Left lobe of liver (tissue), 2 donors: ENCODE measurements around the gene ASRGL1. TPM values are rescaled to one million over a fixed set of nuclear protein-coding genes. Genes with fewer than 3 reads are reported as not detected.
"Not testable (repeated sequence)": the region's sequence is repeated elsewhere in the genome, so short reads cannot be mapped to it uniquely, and the experiment has no call there.

Experiments used
- ATAC-seq: fragments of 200-7000 bp; cut with Tn5 transposase; one replicate; pipeline ENCODE4 v1.9.1; 2020; ENCODE audit warnings: mild to moderate bottlenecking, moderate library complexity
- DNase-seq: peaks from one replicate; pipeline ENCODE4 v3.0.0-alpha.2; 2020; ENCODE audit warnings: low spot score
- total RNA-seq: library from RNA; stranded (reverse); gene quantifications from one replicate; pipeline ENCODE4 v1.2.1, GENCODE V29; 2021
- donor health status: DM: no; HTN: no; CAD: no; lungs with moderate emphysema.
- donor health status: DM: no; HTN: yes; CAD: no.

Gene ASRGL1
- total RNA-seq, 1 donor from 2014 or later, result 5.6 TPM

- no peak for DNase-seq
- ATAC-seq, result no peak
These were observed 15.4 kb downstream of the ASRGL1 start for GRCh38 chr11:62352355-62353336.

- ATAC-seq (no peak), DNase-seq (no peak)
These were observed 16.6 kb downstream of the ASRGL1 start for GRCh38 chr11:62353841-62354240.

- ATAC-seq, result no peak
- no peak for DNase-seq
These were observed 21.0 kb downstream of the ASRGL1 start for GRCh38 chr11:62358273-62358672.

GRCh38 chr11:62359475-62359874 is 22.2 kb downstream of the ASRGL1 start:
- ATAC-seq, result no peak
- DNase-seq, result no peak

DNA sequence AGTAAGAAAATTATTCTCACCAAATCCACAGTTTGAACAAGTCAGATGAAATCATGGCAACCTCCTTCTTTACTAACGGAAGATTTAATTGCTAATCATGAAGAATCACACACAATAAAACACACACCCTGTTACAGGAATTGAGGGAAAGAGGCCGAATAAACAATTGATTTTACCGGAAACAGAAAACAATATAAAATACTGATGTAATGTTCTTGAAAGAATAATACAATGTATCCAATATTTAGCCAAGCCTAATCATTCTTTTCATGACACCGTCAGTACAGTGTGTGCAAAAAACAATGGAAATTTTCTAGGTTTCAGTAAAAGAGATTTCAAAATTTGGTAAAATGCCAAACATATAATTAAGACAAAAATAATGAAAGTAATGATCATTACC is 23.4 kb downstream of the ASRGL1 start:
- ATAC-seq (no peak), DNase-seq (no peak)

GRCh38 chr11:62368861-62369477 is 31.7 kb downstream of the ASRGL1 start:
- not testable (repeated sequence) for DNase-seq, ATAC-seq

- DNase-seq, result no peak
These were observed 33.6 kb downstream of the ASRGL1 start for GRCh38 chr11:62370743-62371440.

GRCh38 chr11:62372871-62373270 is 35.6 kb downstream of the ASRGL1 start:
- ATAC-seq (no peak), DNase-seq (no peak)

More at GRCh38 chr11:62370743-62371440, 33.6 kb downstream of the ASRGL1 start:
- peak; percentile 66 for ATAC-seq

GRCh38 chr11:62373464-62374119 is 36.3 kb downstream of the ASRGL1 start:
- ATAC-seq (no peak), DNase-seq (no peak)

- ATAC-seq (no peak), DNase-seq (no peak)
These were observed 37.6 kb downstream of the ASRGL1 start for GRCh38 chr11:62374801-62375200.

DNA sequence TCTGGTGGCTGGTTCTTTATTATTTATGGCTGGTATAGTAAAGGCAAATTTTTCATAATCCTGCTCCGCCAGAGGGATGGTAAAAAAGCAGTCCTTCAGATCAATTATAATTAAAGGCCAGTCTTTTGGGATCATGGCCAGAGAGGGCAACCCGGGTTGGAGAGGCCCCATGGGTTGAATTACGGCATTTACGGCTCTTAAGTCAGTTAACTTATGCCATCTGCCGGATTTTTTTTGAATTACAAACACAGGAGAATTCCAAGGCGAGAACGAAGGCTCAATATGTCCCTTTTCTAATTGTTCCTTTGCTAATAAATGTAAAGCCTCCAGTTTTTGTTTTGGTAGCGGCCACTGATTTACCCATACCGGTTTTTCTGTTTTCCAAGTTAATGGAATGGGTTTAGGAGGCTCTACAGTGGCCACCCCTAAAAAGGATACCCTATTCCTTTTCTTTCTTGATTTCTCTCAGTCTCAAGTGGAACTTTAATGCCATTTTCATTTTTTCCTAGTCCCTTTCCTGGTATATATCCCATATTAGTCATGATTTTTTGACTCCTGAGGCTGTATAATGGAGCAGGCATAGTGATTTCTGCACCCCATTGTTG is 41.3 kb downstream of the ASRGL1 start:
- not testable (repeated sequence) for DNase-seq, ATAC-seq

- not testable (repeated sequence) for DNase-seq, ATAC-seq
These were observed 42.3 kb downstream of the ASRGL1 start for GRCh38 chr11:62379586-62379985.

- DNase-seq, result not testable (repeated sequence)
- peak; percentile 100 for ATAC-seq
These were observed 43.6 kb downstream of the ASRGL1 start for GRCh38 chr11:62380821-62381245.

DNA sequence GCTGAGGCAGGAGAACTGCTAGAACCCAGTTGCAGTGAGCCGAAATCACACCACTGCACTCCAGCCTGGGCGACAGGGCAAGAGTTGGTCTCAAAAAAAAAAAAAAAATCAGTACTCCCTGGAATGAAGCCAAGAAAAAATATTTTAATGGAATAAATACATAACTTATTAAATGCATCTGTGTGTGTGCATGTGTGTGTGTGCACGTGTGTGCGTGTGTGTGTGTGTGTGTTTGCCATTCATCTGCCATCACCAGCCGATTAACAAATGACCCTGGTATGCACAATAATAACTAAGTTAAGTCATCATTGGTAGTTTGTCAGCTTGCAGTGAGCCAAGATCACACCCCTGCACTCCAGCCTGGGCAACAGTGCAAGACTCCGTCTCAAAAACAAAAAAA is 46.6 kb downstream of the ASRGL1 start:
- DNase-seq (peak; percentile 10), ATAC-seq (no peak)

DNA sequence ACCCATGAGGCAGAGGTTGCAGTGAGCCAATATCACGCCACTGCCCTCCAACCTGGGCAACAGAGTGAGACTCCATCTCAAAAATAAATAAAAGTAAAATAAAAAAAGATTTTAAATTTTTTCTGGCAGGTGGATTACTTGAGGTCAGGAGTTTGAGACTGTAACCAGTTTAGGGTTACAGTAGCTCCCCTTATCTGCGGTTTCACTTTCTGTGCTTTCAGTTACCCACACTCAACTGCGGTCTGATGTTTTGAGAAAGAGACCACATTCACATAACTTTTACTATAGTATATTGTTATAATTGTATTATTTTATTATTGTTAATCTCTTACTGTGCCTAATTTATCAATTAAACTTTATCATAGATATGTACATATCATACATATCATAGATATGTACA is 48.8 kb downstream of the ASRGL1 start:
- ATAC-seq, result not testable (repeated sequence)

GRCh38 chr11:62387381-62387780 is 50.1 kb downstream of the ASRGL1 start:
- no peak for ATAC-seq
- DNase-seq, result no peak

More for the DNA sequence above, 48.8 kb downstream of the ASRGL1 start:
- DNase-seq, result not testable (repeated sequence)

DNA sequence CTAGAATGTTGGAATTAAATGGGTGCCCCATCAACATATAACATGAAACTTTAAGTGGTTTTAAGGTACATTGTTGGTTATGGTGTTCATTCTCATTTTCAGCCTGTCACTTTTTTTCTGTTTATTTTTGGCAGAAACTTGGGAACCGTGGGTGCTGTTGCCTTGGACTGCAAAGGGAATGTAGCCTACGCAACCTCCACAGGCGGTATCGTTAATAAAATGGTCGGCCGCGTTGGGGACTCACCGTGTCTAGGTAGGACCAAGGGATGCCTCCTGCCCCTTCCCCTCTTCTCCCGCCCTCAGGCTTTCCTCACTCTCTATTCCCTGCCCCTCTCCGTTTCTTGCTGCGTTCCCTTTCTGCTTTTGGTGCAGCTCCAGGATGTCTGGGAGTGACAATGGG is 51.8 kb downstream of the ASRGL1 start:
- ATAC-seq (no peak), DNase-seq (no peak)

- ATAC-seq, result no peak
- no peak for DNase-seq
These were observed 53.0 kb downstream of the ASRGL1 start for GRCh38 chr11:62390237-62390636.

GRCh38 chr11:62390722-62391121 is 53.5 kb downstream of the ASRGL1 start:
- ATAC-seq (no peak), DNase-seq (no peak)
